Sciatic nerve (tissue), 2 donors: ENCODE results near the gene TMEM19. TPM values are rescaled to one million over a fixed set of nuclear protein-coding genes. Genes with fewer than 3 reads are reported as not detected.
A peak's percentile ranks its signal among the peaks of the same experiment; 100 is the strongest.

Source experiments
- ATAC-seq: fragments of 200-7000 bp; cut with Tn5 transposase; one replicate; pipeline ENCODE4 v1.9.1; 2020; ENCODE audit warnings: mild to moderate bottlenecking, moderate library complexity
- DNase-seq: peaks from one replicate; pipeline ENCODE4 v3.0.0-alpha.2; 2020; ENCODE audit warnings: low spot score
- intact Hi-C: fragments of 100-400 bp; cut with DNase I; formaldehyde crosslinking; loops from one replicate; pipeline ENCODE4 v1.14.2; 2022
- total RNA-seq: library from RNA; stranded (reverse); fragmentation: NEBNext Ultra II Directional; extraction: Animal tissue kit (Norgen Biotek cat#: 25700); gene quantifications from one replicate; pipeline ENCODE4 v1.2.1, GENCODE V29; 2021
- donor health status: DM: no; HTN: no; CAD: no.
- donor health status: DM: no; HTN: no; CAD: no.

The TMEM19 gene
- total RNA-seq = 20.7 TPM

DNA sequence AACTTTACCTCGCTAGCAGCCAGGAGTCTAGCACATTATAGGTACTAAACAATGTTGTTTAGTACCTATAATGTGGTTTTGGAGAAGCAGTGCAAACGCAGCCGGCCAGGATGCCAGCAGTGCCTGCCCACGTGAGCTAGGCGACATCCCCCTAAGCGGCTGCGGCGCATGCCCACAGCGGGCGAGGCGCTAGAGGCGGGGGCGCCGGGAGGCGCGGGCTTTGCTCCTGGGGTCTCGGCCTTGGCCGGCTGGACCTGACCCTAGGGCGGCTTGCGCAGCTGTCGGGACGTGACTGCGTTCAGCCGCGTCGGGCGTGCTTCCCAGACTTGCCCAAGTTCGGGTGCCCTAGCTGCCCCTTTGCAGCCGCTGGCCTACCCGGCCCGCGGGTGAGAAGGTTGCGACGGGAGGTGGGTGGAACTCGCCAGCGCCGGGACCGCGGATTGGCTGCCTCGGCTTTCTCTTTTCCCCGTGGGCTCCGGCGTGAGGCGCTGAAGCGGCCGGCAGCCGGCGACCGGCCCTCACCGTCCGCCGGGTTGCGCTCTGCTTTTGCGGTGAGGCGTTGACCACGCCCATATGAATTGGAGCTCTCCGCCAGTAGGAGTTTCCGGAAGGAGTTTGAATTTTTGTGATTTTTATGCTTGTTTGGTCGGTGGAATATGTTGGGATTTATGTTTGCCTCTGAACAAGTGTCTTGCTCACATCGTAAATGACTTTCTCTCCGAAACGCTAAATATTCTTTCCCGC lies at the start of gene TMEM19:
TSS of gene TMEM19 (plus strand) at position 169 of the 744 bp plus-strand sequence. CDS start 599 bp downstream, outside the sequence.
- peak; percentile 93 for DNase-seq
- peak; percentile 98 for ATAC-seq
- intact Hi-C loops = no loop called here

DNA sequence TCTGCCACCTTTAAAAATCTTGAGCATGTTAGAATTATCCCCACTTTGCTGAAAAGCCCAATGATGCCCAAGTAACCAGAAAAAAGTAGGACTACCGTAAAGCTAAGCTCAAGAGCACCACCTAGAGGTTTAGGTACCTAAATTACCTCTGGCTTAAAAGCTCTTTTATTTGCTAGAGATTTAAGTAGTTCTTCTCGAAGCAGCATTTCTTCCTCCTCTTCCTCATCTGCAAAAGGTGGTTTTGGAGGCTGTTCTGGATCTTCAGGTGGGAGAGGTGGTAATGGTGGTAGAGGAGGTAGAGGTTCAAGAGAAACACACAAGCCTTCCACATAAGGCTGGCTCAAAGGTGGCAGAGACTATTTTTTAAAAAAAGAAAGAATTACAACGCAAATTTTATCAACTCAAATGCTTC lies 49.2 kb upstream of the TMEM19 start:
- no peak for ATAC-seq
- intact Hi-C loops = no loop called here
- no peak for DNase-seq

DNA sequence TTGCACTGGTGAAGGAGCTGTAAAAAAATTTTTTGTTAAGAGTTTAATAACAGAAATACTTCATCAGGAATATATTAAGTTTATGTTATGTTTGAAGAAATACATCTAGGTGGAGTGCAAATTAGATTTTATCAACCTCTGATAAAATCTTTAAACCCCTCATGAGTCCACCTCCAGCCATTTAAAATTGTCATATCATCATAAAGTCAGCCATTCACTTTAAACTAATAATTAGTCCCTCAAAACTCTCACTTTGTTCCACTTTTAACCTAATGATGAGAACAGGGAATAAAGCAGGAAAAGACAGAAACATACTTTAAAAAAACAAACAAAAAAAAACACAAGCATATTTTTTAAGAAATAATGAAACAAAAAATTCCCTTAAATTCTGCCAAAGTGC lies 47.4 kb upstream of the TMEM19 start:
- DNase-seq (no peak), ATAC-seq (no peak)
- intact Hi-C loops = no loop called here

DNA sequence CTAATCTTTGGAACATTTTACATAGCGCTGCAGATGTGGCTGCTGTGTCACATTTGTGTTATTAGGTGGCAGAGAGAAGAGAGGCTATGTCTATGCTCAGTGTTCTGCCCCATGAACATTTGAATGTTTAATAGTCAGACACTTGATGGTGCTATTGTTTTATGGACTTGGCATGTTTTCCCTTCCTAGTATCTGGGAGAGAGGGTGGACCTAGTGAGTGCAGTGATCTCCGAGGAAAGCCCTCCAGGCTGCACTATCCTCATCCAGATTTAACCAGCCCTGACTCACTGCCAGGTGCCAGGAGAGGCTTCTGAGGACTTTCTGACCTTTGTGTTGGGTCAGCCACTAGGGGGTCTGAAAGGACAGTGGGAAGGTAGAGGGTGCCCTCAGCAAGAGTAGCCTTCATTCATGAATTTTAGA lies 46.5 kb upstream of the TMEM19 start:
- DNase-seq (no peak), ATAC-seq (no peak)
- intact Hi-C loops = no loop called here

DNA sequence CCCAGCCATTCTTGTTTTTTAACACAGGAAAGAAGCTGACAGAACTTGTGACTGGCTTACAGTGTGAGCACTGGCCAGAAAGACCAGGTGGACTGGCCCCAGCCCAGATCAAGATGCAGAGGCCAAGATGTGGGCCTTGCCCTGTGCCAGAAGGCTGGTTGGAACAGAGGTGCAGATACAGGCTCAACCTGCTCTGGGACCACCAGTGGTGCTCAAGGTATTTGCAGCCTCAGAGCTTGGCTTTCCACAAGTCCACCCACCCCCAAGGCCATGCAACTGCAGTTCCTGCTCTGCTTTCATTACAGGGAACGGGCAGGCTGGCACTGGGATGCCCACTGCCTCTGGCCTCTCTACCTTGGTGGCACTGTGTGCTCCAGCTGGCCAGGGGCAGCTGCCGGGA lies 45.6 kb upstream of the TMEM19 start:
- DNase-seq (no peak), ATAC-seq (no peak)
- intact Hi-C loops = no loop called here

DNA sequence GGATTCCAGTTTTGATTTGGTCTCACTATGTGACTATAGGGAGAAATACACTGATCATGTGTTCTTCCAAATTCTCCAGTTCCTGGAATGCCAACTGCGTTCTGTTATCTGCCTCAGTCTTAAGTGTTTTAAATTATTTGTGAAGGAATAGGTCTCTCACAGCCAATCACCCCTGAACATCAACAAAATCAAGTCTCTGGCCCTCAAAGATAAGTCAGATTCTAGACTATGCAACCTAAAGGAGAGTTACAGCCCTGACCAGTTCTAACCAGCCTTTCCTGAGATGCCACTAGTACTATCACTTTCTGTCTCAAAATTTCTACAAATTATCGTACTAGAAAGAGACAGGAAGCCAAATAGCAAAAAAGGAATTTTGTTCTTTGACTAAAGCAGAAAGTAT lies 44.5 kb upstream of the TMEM19 start:
- DNase-seq (no peak), ATAC-seq (no peak)
- intact Hi-C loops = no loop called here

DNA sequence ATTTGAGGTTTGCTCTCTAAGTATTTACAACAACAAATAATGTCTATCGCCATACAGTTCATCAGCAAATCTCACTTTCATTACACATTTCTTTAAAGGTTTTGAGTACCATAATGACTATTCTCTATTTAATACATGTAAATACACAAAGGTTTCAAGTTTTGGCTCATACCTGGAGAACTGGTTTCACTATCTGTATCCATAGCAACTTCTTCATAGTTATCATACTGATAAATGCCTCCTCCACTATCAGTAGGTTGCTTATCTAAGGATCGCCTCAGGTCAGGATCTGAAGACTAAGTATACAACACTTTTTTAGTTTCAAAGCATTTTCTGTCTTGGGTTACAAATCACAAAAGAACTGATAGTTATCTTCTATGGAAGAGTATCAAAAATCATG lies 43.6 kb upstream of the TMEM19 start:
- intact Hi-C loops = no loop called here
- ATAC-seq (no peak), DNase-seq (no peak)

DNA sequence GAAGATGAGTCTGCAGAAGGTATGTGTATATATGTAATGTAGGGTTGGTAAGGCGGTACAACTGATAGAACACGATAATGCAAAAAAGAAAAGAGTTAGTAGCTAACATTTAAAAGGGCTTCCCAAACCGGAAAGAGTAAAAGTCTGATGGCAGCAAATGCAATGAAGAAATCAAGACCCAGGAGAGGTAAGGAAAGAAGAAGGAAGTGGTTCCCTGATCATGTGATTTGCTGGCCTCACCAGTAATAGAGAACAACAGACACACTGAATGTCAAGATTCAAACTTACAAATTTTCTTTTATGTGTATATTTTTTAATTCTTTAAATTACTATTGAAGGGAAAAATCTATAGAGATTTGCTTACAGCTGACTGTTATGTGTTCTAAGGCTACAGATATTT lies 40.6 kb upstream of the TMEM19 start:
- no peak for DNase-seq
- ATAC-seq = no peak
- intact Hi-C loops = loop anchor here (1.0 kb wide), 1 partner anchor 20 kb away; no protein-coding TSS in a partner anchor

DNA sequence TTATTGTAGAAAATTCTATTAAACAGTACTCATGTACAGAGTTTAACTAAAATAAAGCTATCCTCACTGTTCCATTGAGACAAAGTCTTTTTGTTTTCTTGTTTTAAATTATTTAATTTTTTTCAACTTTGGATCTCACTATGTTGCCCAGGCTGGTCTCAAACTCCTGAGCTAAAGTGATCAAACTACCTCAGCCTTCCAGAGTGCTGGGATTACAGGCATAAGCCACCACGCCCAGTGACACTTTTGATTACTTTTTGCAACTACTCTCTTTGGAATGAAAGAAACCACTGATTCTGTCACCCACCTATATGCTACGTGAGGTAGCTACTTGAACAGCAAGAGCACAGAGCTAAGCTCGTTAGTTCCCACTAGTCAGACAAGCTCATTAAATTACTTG lies 39.4 kb upstream of the TMEM19 start:
- intact Hi-C loops = no loop called here
- no peak for DNase-seq

DNA sequence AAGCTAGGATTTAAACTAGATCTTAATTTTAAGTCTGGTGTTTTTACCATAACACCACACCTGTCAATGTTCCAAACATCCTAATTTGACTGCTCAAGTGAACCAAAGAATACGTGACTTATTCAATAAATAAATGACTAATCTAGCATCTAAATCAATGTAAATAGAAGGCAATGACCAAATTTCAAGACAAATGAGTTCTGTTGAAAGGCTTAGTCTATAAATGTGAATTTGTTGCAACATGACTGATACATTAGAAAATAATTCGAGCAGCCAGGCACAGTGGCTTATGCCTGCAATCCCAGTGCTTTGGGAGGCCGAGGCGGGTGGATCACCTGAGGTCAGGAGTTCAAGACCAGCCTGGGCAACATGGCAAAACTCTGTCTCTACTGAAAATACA lies 37.3 kb upstream of the TMEM19 start:
- intact Hi-C loops = no loop called here
- ATAC-seq (no peak), DNase-seq (no peak)

More for the DNA sequence above, 39.4 kb upstream of the TMEM19 start:
- no peak for ATAC-seq

DNA sequence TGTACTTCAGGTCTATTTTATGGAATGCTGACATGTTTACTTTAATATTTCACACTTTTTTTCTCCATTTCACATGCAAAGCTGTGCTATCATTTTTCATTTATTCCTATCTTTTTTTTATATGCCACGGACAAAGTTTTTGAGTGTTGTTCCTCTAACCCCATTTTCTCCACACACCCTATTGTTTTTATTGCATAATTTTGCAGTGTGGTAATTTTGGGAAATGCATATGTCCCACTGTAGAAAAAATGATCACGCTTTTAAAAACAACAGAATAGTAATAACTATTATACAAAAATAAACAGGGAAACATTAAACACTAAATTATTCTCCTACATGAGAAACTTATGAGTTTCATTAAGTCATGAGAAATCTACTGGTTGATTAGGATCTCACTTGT lies 36.5 kb upstream of the TMEM19 start:
- ATAC-seq (no peak), DNase-seq (no peak)
- intact Hi-C loops = no loop called here

DNA sequence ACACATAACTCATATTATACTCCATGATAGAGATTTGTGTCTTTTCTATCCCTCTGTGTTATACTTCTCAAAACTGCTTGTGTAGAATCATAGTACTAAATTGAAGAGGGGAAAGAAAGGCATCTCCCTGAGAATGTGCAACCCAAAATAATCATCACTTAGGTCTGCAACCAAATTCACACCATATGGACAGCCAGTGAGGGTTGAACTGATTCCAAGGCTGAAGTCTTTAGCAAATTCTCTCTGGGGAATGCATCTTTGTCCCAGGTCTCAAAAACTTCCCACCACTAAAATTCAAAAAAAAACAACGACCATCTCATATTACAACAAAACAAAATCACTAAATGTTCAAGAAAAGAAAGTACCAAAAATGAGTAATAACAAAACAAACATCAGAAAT lies 33.2 kb upstream of the TMEM19 start:
- ATAC-seq (no peak), DNase-seq (no peak)
- intact Hi-C loops = no loop called here

DNA sequence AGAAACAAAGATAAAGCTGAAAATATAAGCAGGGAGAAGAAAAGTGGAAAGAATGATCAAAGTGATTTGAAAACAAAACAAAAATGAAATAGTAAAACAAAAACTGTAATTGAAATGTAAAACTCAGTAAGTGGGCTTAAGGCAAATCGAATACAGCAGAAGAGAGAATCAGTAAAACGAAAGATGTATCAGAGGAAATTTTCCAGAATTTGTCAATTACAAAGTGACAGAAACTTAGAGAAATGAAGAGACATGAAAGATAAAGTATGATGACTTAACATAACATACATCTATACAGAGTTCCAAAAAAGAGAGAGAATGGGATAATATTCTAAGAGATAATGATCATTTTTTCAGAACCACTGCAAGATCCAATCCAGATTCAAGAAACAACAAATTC lies 32.7 kb upstream of the TMEM19 start:
- no peak for ATAC-seq

DNA sequence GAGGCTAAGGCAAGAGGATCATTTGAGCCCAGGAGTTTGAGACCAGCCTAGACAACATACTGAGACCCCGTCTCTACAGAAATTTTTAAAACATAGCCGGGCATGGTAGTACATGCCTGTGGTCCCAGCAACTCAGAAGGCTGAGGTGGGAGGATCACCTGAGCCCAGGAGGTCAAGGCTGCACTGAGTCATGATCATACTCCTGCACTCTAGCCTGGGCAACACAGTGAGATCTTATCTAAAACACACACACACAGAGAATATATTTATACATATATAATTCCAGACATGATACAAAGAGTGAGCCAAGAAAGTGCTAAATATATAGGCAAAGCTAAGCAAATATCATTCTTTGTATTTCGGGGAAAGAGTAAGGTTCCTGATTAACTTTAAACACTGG lies 31.7 kb upstream of the TMEM19 start:
- DNase-seq (no peak), ATAC-seq (no peak)
- intact Hi-C loops = no loop called here

More for the DNA sequence above, 32.7 kb upstream of the TMEM19 start:
- DNase-seq = no peak
- intact Hi-C loops = no loop called here

DNA sequence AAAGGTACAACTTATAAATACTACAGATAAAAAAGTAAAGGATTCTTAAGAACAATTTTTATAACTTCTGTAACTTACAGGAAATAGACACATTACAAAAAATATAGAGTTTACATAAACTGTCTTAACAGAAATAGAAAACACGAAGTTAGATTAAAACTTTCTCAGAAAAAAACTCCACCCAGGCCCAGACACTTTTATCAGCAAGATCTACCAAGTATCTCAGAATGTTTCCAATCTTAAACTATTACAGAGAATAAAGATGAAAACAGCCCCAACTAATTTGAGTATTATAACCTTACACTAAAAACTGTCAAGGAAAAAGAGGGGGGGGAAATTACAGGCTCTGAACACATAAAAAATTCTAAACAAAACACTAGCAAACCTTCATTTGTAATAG lies 30.4 kb upstream of the TMEM19 start:
- intact Hi-C loops = no loop called here
- no peak for ATAC-seq
- DNase-seq = no peak

DNA sequence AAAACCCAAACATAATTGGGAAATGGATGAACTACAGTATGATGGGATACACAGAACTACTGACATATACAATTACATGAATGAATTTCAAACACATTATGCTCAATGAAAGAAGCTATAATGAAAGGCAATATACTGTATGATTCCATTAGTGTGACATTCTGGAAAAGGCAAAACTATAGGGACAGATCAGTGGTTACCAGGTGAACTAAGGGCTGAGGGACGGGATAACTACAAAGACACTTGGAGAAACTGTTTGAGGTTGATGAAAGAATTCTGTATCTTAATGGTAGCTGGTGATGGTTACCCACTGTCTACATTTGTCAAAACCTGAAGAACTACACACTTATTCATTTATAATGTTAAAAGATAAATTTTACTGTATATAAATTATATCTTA lies 30.0 kb upstream of the TMEM19 start:
- ATAC-seq = no peak
- intact Hi-C loops = no loop called here
- DNase-seq = no peak

DNA sequence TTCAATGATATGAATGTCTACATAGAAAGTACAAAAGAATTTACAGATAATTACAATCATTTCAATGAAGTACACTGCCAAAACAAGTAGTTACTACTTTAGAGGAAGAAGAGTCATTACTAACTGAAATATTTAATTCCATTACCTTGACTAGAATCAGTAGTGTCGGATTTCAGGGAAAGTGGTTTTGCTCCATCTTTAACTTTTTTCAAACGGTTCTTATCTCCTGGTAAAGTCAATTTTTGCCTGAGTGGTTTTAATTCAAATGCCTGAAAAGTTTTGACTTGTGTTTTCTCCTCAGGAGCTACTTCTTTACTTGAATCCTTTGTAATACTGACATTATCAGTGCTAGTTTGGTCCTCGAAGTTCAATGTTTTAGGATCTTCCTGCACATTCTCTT lies 29.1 kb upstream of the TMEM19 start:
- no peak for ATAC-seq
- no peak for DNase-seq
- intact Hi-C loops = no loop called here

DNA sequence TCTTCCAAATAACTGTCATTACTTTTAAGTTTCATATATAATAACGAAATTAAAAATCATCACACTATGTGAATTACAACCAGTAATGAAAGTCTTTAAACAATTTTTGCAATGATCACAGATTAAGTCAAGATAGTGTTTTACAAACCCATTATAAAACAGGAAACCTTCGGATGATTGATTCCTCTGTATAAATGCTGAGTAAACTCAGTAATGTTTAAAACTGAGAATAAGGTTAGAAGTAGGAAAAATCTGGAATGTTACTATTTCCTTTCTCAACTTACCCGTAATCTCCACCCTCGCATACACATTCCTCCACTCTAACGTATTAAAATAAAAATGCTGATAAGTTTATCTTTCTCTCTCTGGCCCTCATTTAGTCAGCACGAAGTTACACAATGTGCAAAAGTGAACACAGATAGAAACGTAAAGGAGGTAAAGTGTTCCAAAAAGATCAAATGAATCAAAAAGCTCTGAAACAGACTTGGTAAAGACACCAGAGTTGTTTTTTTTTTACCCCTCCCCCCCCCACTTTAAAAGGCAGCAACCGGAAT lies 23.8 kb upstream of the TMEM19 start:
- no peak for ATAC-seq
- intact Hi-C loops = no loop called here
- no peak for DNase-seq

DNA sequence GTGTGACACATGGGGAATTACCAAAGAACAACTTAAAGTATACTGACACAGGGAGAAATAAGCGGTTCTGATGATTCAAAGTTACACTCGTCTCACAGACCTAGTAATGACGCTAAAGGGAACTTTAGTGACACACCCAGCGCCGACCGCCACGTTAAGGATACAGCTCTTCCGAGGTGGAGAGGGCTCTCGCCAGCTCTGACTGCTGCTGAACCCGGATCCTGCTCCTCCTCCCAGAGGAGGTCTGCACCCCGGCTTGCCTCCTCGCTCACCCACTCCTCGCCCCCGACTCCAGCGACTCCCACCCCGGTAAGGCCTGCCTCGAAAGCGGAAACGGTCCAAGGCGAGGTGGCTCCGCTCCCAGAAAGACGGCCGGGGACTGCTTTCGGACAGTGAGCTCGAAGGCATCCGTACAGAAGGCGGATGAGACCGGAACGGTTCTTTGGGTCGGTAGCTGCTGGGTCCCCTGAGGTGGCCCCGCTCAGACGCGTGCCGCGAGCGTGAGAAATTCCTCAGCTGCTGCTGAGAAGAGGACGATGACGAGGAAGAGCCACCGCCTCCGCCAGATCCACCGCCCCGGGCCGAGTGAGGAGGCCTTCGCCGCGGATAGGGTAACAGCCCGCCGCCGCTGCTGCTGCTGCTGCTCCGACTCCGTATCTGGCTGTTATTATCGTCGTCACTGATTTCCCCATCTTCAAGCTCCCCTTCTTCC lies 22.9 kb upstream of the TMEM19 start:
- DNase-seq (peak; percentile 77), ATAC-seq (peak; percentile 52)
- intact Hi-C loops = no loop called here
